Prostate gland (tissue), 2 donors: ENCODE measurements around the gene UBR2.

ENCODE experiments used
- CTCF ChIP-seq, 4 experiments: fragments of 200-600 bp in 2 of 4; fragments of 450-650 bp in 2 of 4; sonication (generic) in 2 of 4; IDR thresholded peaks; 1 replicate in 3 of 4; 2 replicates in 1 of 4; pipeline ENCODE4 v1.5.1; 2016 to 2019; ENCODE audit warnings: antibody characterized with exemption in 4 of 4, mild to moderate bottlenecking in 2 of 4, moderate library complexity in 2 of 4
- POLR2A ChIP-seq: fragments of 450-650 bp; IDR thresholded peaks from one replicate; pipeline ENCODE4 v1.6.1; 2016; ENCODE audit warnings: antibody characterized with exemption, mild to moderate bottlenecking
- POLR2AphosphoS5 ChIP-seq: sonication (generic); formaldehyde crosslinking; IDR thresholded peaks from one replicate; pipeline ENCODE4 v1.6.1; 2017; ENCODE audit warnings: antibody characterized with exemption

DNA sequence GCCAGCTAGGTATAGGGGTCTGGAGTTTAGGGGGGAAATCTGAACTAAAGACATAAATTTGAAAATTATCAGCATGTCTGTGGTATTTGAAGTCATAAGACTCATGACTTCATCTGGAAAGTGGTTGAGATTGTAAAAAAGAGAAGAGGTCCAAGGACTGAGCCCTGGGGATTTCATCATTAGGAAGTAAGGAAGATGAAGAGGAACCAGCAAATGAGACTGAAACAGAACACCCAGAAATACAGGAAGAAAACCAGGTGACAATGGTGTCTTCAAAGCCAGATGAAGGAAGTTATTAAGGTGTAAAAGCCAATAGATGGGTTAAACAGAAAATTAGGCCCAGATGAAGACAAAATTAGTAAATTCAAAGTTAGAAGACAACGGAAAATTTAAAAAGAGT is 49.1 kb upstream of the UBR2 start:
- TF ChIP-seq CTCF (IDR thresholded peaks at IDR 0.05) (no peak), POLR2A (no peak), POLR2AphosphoS5 (no peak)
